Activated naive CD4-positive, alpha-beta T cell treated with anti-CD3 and anti-CD28 coated beads, Interleukin-2, amount 10 ng/mL, durations not matched to agents 5 hours and 36 hours (primary cell): ENCODE measurements around the gene TMEM19. TPM values are rescaled to one million over a fixed set of nuclear protein-coding genes. Genes with fewer than 3 reads are reported as not detected.

Experiments used
- total RNA-seq, 2 experiments: library from RNA; stranded (reverse); gene quantifications; one replicate each; pipeline ENCODE4 v1.2.3, GENCODE V29; 2021

TMEM19 gene
- 10 to 100 TPM; 17.4 to 22.8 TPM for total RNA-seq

DNA sequence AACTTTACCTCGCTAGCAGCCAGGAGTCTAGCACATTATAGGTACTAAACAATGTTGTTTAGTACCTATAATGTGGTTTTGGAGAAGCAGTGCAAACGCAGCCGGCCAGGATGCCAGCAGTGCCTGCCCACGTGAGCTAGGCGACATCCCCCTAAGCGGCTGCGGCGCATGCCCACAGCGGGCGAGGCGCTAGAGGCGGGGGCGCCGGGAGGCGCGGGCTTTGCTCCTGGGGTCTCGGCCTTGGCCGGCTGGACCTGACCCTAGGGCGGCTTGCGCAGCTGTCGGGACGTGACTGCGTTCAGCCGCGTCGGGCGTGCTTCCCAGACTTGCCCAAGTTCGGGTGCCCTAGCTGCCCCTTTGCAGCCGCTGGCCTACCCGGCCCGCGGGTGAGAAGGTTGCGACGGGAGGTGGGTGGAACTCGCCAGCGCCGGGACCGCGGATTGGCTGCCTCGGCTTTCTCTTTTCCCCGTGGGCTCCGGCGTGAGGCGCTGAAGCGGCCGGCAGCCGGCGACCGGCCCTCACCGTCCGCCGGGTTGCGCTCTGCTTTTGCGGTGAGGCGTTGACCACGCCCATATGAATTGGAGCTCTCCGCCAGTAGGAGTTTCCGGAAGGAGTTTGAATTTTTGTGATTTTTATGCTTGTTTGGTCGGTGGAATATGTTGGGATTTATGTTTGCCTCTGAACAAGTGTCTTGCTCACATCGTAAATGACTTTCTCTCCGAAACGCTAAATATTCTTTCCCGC, at the start of gene TMEM19:
TMEM19 (plus strand) TSS at position 169 of the 744 bp plus-strand sequence. CDS start 599 bp downstream, outside the sequence.

GRCh38 chr12:71663561-71664410, 22.1 kb upstream of the TMEM19 start, which contains the start of the genes THAP2 and ZFC3H1:
Gene THAP2 (plus strand): TSS chr12:71664301. CDS start chr12:71664510, 209 bp downstream.
Gene ZFC3H1 (minus strand): TSS chr12:71663848. CDS start chr12:71663610, 238 bp downstream.

Other genes with a start within 250 kb of the TMEM19 start
- not detected for gene LGR5, start 246.3 kb upstream of the TMEM19 start, total RNA-seq
- 10 to 100 TPM; 65.5 to 74.5 TPM for gene ZFC3H1, start 22.2 kb upstream of the TMEM19 start, total RNA-seq
- 1 to 10 TPM; 5.4 to 6.2 TPM for gene THAP2, start 21.8 kb upstream of the TMEM19 start, total RNA-seq
- gene RAB21, start 68.8 kb downstream of the TMEM19 start, total RNA-seq = 10 to 100 TPM; 60.7 to 63.7 TPM
- 10 to 100 TPM; 56.2 to 59.3 TPM for gene TBC1D15, start 153.7 kb downstream of the TMEM19 start, total RNA-seq